ENCODE results near the gene TMIGD2.
"Not testable (repeated sequence)": the region's sequence is repeated elsewhere in the genome, so short reads cannot be mapped to it uniquely, and the experiment has no call there.

Gene TMIGD2

DNA sequence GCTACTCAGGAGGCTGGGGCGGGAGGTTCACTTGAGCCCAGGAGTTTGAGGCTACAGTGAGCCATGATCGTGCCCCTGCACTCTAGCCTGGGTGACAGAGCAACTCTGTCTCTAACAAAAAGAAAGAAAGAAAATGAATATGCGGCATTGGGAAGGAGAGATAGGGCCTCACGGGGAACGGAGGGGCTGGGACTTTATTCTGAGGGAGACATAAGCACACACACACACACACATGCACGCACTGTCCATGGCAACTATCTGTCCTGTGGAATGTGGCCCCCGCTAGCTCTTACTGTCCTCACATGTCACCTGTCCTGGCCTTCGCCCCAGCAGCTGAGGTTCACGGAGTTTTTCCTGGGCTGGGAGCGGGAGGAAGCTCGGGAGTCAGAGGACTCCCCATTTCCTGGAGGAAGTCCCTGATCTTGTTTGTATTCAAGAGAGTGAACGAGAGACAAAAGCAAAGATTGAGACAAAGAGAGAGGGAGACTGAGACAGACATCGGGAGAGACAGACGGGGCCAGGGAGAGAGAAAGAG is 35.8 kb upstream of the TMIGD2 start:
- H3K79me2 ChIP-seq (ENCODE audit: low read length) = no peaks in the 10 kb centered on the region
- no peaks in the 10 kb centered on the region for H3K36me3 ChIP-seq (replicated peaks; ENCODE audit: low read depth, low read length)
- H2AFZ ChIP-seq (ENCODE audit: low read depth, low read length) = peak overlapping the region; percentile 100
- no peaks in the 10 kb centered on the region for H3K9me3 ChIP-seq (ENCODE audit: insufficient read depth, low read length)
- peak overlapping the region; percentile 87 for H3K4me3 ChIP-seq (ENCODE audit: low read length)
- H3K27me3 ChIP-seq (ENCODE audit: low read depth, low read length) = no peaks in the 10 kb centered on the region
- TF ChIP-seq, protein P1, sequence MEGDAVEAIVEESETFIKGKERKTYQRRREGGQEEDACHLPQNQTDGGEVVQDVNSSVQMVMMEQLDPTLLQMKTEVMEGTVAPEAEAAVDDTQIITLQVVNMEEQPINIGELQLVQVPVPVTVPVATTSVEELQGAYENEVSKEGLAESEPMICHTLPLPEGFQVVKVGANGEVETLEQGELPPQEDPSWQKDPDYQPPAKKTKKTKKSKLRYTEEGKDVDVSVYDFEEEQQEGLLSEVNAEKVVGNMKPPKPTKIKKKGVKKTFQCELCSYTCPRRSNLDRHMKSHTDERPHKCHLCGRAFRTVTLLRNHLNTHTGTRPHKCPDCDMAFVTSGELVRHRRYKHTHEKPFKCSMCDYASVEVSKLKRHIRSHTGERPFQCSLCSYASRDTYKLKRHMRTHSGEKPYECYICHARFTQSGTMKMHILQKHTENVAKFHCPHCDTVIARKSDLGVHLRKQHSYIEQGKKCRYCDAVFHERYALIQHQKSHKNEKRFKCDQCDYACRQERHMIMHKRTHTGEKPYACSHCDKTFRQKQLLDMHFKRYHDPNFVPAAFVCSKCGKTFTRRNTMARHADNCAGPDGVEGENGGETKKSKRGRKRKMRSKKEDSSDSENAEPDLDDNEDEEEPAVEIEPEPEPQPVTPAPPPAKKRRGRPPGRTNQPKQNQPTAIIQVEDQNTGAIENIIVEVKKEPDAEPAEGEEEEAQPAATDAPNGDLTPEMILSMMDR (IDR thresholded peaks at IDR 0.05; ENCODE audit: low read depth, low read length) = no peak
- no peak for TF ChIP-seq EZH2phosphoT487 (IDR thresholded peaks at IDR 0.05; ENCODE audit: low read depth)
- H3K4me1 ChIP-seq (ENCODE audit: low read length) = peaks cover 13% of the 10 kb centered on the region; the same call in 1 of the 2 replicates
- no peaks in the 10 kb centered on the region for H4K20me1 ChIP-seq (ENCODE audit: insufficient read depth, low read length)
- peak overlapping the region; percentile 50; the same call in 1 of the 2 replicates for H3K27ac ChIP-seq (ENCODE audit: low read length)
- H3K4me2 ChIP-seq (ENCODE audit: low read length) = peak overlapping the region; percentile 99
- peak overlapping the region; percentile 87 for H3K9ac ChIP-seq (ENCODE audit: low read length)

DNA sequence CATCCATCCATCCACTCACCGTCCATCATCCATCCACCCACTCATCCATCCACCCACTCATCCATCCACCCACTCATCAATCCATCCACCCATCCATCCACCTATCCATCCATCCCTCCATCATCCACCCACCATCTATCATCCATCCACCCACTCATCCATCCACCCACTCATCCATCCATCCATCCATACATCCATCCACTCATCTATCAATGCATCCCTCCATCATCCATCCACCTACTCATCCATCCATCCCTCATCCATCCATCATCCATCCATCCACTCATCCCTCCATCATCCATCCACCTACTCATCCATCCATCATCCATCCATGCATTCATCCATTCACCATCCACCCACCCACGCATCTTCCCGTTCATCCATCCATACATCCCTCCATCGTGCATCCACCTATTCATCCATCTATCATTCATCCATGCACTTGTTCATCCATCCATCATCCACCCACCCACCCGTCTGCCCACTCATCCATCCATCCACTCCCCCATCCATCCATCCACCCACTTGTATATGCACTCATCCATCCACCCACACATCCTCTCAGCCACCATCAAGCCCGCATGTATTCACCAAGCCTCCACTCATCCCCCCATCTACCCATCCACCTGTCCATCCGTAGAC is 32.9 kb upstream of the TMIGD2 start:
- H3K27ac ChIP-seq (ENCODE audit: low read length) = no peak overlapping the region
- H2AFZ ChIP-seq (ENCODE audit: low read depth, low read length) = no peak overlapping the region
- peaks cover 13% of the 10 kb centered on the region; the same call in 1 of the 2 replicates for H3K4me1 ChIP-seq (ENCODE audit: low read length)
- H3K27me3 ChIP-seq (ENCODE audit: low read depth, low read length) = no peaks in the 10 kb centered on the region
- H3K4me2 ChIP-seq (ENCODE audit: low read length) = no peak overlapping the region
- no peak overlapping the region for H3K4me3 ChIP-seq (ENCODE audit: low read length)
- H3K36me3 ChIP-seq (replicated peaks; ENCODE audit: low read depth, low read length) = no peaks in the 10 kb centered on the region
- no peaks in the 10 kb centered on the region for H4K20me1 ChIP-seq (ENCODE audit: insufficient read depth, low read length)
- H3K79me2 ChIP-seq (ENCODE audit: low read length) = no peaks in the 10 kb centered on the region
- TF ChIP-seq, protein P1 (IDR thresholded peaks at IDR 0.05; ENCODE audit: low read depth, low read length) = no peak
- no peak for TF ChIP-seq EZH2phosphoT487 (IDR thresholded peaks at IDR 0.05; ENCODE audit: low read depth)
- no peak overlapping the region for H3K9ac ChIP-seq (ENCODE audit: low read length)
- H3K9me3 ChIP-seq (ENCODE audit: insufficient read depth, low read length) = no peaks in the 10 kb centered on the region

DNA sequence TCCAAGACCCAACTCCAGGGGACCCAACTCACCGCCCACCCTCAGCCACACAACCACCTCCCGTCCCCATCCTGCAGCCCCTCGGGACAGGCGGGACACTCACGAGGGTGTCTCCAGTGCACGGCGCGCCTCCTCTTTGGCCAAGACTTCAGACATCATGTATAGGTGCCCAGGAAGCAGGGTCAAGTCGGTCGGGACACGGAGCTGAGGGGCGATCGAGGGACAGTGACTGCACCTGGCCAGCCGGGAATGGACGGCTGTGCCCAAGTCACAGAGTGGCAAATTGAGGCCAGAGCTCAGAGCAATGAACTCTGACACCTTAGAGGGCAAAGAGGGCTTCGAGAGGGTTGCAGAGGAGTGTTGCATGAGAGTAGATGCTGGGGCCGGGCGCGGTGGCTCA is 27.7 kb upstream of the TMIGD2 start:
- H3K4me1 ChIP-seq (ENCODE audit: low read length) = no peaks in the 10 kb centered on the region
- H3K27ac ChIP-seq (ENCODE audit: low read length) = no peak overlapping the region
- H3K36me3 ChIP-seq (replicated peaks; ENCODE audit: low read depth, low read length) = no peaks in the 10 kb centered on the region
- no peaks in the 10 kb centered on the region for H3K9me3 ChIP-seq (ENCODE audit: insufficient read depth, low read length)
- H3K4me2 ChIP-seq (ENCODE audit: low read length) = no peak overlapping the region
- H3K9ac ChIP-seq (ENCODE audit: low read length) = no peak overlapping the region
- H4K20me1 ChIP-seq (ENCODE audit: insufficient read depth, low read length) = no peaks in the 10 kb centered on the region
- H3K79me2 ChIP-seq (ENCODE audit: low read length) = no peaks in the 10 kb centered on the region
- no peak for TF ChIP-seq EZH2phosphoT487 (IDR thresholded peaks at IDR 0.05; ENCODE audit: low read depth)
- TF ChIP-seq, protein P1 (IDR thresholded peaks at IDR 0.05; ENCODE audit: low read depth, low read length) = no peak
- H3K27me3 ChIP-seq (ENCODE audit: low read depth, low read length) = no peaks in the 10 kb centered on the region
- no peak overlapping the region for H3K4me3 ChIP-seq (ENCODE audit: low read length)
- H2AFZ ChIP-seq (ENCODE audit: low read depth, low read length) = no peak overlapping the region

DNA sequence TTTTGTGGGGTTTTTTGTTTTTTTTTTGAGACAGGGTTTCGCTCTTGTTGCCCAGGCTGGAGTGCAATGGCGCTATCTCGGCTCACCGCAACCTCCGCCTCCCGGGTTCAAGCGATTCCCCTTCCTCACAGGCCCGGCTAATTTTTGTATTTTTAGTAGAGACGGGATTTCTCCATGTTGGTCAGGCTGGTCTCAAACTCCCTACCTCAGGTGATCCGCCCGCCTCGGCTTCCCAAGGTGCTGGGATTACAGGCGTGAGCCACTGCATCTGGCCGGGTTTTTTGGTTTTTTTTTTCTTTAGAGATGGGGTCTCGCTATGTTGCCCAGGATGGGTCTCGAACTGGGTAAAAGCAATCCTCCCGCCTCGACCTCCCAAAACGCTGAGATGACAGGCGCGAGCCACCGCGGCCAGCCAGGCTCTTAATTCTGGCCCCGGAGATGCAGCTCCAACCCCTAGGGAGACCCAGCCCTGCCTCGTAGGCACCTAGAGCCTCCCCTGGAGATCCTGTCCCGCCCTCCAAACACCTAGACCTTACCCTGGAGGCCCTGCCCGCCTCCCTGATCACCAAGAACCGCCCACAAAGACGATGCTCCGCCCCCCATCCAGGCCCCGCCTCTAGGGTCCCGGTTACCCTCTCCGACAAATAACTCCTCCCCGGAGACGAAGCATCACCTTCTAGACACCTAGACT is 26.9 kb upstream of the TMIGD2 start:
- H3K27me3 ChIP-seq (ENCODE audit: low read depth, low read length); H3K4me1 ChIP-seq (ENCODE audit: low read length); H3K9me3 ChIP-seq (ENCODE audit: insufficient read depth, low read length); H3K4me2 ChIP-seq (ENCODE audit: low read length); H3K79me2 ChIP-seq (ENCODE audit: low read length); H3K4me3 ChIP-seq (ENCODE audit: low read length); H4K20me1 ChIP-seq (ENCODE audit: insufficient read depth, low read length); H3K9ac ChIP-seq (ENCODE audit: low read length); H2AFZ ChIP-seq (ENCODE audit: low read depth, low read length); H3K27ac ChIP-seq (ENCODE audit: low read length); H3K36me3 ChIP-seq (replicated peaks; ENCODE audit: low read depth, low read length): not testable (repeated sequence)

Data from OCI-LY3 (cell line).